LoVo (cell line): ENCODE results near the gene LRCOL1.
A peak's percentile ranks its signal among the peaks of the same experiment; 100 is the strongest.
"Not testable (repeated sequence)": the region's sequence is repeated elsewhere in the genome, so short reads cannot be mapped to it uniquely, and the experiment has no call there.

Experiments used
- DNase-seq: peaks from one replicate; pipeline ENCODE4 v3.0.0-alpha.2; 2016; ENCODE audit warnings: low spot score

Gene LRCOL1

DNA sequence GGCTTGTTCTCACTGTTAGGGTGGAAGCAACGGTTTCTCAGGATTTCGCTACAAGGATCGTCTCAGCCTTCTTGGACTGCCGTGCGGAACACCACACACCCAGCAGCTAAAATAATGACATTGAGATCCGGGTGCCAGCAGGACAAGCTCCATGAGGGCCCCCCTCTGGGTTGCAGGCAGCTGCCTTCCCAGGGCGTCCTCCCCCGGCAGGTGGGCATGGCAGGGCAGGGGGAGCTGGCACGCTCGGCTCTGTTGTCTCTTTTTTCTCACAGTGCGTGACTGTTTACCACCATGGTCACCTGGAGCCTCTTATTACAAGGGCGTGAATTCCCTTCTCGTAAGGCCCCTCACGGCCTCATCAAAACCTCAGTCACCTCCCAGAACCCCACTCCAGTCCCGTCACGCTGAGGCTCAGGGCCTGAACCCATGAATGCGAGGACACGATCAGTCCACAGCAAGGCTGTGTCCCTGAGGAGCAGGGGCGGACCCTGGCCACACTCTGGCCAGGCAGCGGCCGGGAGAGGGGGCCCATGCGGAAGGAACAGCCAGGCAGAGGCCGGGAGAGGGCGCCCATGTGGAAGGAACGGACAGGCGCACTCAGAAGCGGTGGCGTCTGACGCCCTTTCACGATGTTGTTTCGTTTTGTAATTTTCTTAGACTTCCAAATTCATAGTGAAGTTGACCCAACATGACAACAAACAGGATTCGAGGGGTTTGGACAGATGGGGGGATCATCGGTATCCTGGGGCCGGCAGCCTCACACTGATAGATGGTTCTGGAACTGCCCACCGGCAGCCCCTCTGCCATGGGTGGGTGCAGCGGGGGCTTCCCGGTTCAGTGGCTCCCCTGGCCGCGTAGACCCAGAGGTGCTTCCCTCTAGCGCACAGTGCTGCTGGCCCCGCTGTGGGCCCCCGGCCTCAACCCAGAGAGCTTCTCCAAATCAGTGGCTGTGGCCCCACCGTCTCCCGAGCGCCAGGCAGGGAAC is 10.0 kb downstream of the LRCOL1 start:
- peak; percentile 67 for DNase-seq

GRCh38 chr12:132599502-132599901 is 10.9 kb downstream of the LRCOL1 start:
- not testable (repeated sequence) for DNase-seq

GRCh38 chr12:132597333-132598316 is 12.8 kb downstream of the LRCOL1 start:
- DNase-seq: no peak

GRCh38 chr12:132596016-132596415 is 14.4 kb downstream of the LRCOL1 start:
- DNase-seq: no peak

DNA sequence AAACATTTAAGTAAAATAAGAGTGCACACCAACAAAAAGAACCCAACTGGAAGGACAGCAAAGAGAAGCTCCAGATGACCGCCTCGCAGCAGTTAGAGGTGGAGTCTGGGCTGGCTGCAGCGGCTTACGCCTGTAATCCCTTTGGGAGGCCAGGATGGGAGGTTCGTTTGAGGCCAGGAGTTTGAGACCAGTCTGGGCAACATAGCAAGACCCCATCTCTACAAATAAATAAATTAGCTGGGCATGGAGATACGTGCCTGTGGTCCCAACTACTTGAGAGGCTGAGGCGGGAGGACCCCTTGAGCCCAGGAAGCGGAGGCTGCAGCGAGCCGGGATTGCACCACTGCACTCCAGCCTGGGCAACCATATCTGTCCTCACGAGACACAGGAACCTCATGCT is 15.2 kb downstream of the LRCOL1 start:
- DNase-seq: no peak

DNA sequence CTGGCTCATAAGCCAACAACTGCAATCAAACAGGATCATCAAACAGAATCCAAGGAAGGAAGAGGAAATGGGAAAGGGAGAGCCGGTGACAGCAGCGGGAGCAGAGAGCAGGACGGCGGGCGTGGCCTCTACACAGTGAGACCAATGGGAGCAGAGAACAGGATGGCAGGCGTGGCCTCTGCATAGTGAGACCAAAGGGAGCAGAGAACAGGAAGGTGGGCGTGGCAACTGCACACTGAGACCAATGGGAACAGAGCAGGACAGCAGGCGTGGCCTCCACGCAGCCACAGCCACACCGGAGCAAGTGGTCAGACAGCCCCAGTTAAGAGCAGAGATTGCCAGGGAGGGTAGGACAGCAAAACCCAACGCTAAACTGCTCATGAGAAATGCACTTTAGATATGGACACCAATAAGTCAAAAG is 16.4 kb downstream of the LRCOL1 start:
- DNase-seq: peak; percentile 79

DNA sequence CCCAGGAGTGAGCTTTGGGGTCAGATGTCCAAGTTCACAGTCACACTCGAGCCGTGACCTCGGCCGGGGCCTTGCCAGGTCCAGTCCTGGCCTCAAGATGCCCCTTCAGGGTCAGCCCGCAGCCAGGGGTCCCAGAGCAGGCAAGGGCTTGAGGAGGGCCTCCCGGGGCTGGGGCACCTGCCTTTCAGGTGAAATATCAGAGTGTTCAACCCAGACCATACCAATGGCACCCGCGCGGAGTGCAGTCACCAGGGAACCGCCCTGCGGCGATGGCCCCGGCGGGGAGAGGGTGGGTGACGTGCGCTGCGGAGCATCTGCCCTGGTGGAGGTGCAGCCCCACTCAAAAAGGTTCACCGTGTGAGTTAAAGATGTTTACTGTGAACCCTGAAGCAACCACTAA is 16.9 kb downstream of the LRCOL1 start:
- DNase-seq: no peak

GRCh38 chr12:132593071-132593470 is 17.3 kb downstream of the LRCOL1 start:
- DNase-seq: no peak

DNA sequence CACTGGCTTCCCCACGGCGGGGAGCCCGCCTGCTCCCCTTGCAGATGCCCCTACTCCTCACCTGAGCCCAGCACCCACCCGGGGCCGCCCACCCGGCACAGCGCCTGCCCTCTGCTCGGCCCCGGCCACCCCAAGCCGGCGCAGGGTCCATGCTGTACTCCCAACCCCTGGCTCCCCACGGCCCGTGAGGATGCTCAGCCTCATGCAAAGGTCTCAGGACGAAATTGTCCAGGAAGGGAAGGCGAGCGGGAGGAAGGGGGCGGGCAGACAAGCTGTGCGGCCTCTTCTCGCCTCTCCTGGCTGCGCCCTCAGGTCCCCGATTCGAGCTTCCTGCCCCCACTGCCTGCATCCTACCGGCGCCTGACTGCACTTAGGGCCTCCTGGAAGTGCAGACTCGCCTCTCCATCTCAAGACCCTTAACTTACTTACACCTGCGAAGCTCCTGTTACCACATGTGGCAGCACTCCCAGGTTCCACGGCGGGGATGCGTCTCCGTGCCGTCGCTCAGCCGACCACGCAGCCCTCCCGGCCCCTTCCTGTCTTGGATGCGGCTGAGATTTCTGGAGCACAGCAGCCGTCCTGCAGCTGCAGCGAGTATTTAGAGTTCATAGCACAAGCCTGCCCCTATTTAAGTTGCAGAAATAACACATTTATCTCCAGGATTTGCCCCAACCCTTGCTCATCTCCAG is 18.0 kb downstream of the LRCOL1 start:
- DNase-seq: no peak

GRCh38 chr12:132591107-132591935 is 19.1 kb downstream of the LRCOL1 start:
- DNase-seq: no peak

GRCh38 chr12:132588821-132589669 is 21.3 kb downstream of the LRCOL1 start:
- DNase-seq: no peak

- DNase-seq: no peak
Observed at GRCh38 chr12:132588319-132588718, 22.1 kb downstream of the LRCOL1 start.

GRCh38 chr12:132587781-132588180 is 22.6 kb downstream of the LRCOL1 start:
- no peak for DNase-seq

DNA sequence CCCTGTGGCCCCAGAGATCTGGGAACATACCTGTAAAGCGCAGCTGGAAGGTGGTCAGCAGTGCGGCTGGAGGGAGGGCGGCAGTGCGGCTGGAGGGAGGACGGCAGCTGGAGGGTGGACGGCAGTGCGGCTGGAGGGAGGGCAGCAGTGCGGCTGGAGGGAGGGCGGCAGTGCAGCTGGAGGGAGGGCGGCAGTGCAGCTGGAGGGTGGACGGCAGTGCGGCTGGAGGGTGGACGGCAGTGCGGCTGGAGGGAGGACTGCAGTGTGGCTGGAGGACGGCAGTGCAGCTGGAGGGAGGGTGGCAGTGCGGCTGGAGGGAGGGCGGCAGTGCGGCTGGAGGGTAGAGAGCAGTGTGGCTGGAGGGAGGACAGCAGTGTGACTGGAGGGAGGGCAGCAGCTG is 23.5 kb downstream of the LRCOL1 start:
- no peak for DNase-seq

- no peak for DNase-seq
Observed at GRCh38 chr12:132585177-132585576, 25.2 kb downstream of the LRCOL1 start.

GRCh38 chr12:132584429-132584828 is 26.0 kb downstream of the LRCOL1 start:
- DNase-seq: no peak

GRCh38 chr12:132583736-132584135 is 26.6 kb downstream of the LRCOL1 start:
- DNase-seq: no peak

- no peak for DNase-seq
Observed at GRCh38 chr12:132583411-132583710, 27.0 kb downstream of the LRCOL1 start.

DNA sequence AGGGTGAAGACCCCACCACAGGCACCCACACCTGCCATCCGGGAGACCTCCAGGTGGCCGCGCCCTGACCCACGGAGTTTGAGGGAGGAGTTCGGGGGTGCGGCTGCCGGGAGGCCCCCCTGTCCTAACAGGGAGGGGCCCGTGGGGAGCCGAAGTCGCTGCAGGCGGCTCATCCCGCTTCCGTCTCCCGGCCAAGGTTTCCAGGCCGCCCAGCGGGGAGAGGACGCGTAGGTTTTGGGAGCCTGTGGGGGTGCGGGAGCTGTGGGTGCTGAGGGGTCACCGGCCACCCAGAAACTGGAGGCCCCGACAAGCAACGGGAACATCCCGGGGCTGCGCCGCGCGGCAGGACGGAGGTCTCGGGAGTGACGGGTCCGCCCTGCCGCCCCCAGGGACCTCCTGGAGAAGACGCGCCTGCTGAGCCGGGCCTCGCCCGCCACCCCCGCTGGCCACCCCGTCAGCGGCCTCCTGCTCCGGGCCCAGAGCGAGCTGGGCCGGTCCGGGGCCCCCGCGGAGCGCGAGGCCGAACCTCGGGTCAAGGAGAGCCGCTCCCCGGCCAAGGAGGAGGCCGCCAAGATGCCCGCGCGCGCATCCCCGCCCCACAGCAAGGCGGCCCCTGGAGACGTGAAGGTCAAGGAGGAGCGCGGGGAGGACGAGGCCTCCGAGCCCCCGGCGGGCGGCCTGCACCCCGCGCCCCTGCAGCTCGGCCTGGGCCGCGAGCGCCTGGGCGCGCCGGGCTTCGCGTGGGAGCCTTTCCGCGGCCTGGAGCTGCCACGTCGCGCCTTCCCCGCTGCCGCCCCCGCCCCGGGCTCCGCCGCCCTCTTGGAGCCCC is 27.6 kb downstream of the LRCOL1 start:
- no peak for DNase-seq
